ENCODE results near the gene VSIR.

DNA sequence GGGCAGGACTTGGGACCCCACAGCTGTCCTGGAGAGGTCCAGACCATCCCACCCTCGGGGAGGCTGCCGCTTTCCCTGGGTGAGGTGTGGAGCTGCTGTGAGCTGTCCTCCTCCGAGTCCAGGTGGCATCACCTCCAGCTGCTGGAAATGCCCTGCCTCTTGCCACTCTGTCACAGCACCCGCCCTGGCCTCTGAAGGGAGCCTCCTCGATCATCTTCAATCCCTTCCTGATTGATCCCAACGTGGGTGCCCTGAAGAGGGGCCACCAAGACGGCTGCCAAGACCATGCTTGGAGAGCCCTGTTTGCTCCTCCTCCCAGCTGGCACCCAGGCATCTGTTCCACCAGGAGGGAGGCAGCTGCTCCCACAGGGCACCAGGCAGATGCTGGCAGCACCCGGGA, 58.3 kb downstream of the VSIR start:
- TF ChIP-seq, protein P1, sequence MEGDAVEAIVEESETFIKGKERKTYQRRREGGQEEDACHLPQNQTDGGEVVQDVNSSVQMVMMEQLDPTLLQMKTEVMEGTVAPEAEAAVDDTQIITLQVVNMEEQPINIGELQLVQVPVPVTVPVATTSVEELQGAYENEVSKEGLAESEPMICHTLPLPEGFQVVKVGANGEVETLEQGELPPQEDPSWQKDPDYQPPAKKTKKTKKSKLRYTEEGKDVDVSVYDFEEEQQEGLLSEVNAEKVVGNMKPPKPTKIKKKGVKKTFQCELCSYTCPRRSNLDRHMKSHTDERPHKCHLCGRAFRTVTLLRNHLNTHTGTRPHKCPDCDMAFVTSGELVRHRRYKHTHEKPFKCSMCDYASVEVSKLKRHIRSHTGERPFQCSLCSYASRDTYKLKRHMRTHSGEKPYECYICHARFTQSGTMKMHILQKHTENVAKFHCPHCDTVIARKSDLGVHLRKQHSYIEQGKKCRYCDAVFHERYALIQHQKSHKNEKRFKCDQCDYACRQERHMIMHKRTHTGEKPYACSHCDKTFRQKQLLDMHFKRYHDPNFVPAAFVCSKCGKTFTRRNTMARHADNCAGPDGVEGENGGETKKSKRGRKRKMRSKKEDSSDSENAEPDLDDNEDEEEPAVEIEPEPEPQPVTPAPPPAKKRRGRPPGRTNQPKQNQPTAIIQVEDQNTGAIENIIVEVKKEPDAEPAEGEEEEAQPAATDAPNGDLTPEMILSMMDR (IDR thresholded peaks at IDR 0.05 in 8 of 11, conservative IDR thresholded peaks at IDR 0.05 in 3 of 11), result no peak
- no peak for TF ChIP-seq POLR2A (IDR thresholded peaks at IDR 0.05)
